Camera-type eye (tissue), 1 donor: ENCODE results near the gene KLHL6. TPM values are rescaled to one million over a fixed set of nuclear protein-coding genes. Genes with fewer than 3 reads are reported as not detected.

ENCODE experiments used
- total RNA-seq: library from RNA; depleted of rRNA; stranded (reverse); fragments of >200 nt; gene quantifications from one replicate; pipeline ENCODE4 v1.2.3, GENCODE V29; 2014

Gene KLHL6, protein sequence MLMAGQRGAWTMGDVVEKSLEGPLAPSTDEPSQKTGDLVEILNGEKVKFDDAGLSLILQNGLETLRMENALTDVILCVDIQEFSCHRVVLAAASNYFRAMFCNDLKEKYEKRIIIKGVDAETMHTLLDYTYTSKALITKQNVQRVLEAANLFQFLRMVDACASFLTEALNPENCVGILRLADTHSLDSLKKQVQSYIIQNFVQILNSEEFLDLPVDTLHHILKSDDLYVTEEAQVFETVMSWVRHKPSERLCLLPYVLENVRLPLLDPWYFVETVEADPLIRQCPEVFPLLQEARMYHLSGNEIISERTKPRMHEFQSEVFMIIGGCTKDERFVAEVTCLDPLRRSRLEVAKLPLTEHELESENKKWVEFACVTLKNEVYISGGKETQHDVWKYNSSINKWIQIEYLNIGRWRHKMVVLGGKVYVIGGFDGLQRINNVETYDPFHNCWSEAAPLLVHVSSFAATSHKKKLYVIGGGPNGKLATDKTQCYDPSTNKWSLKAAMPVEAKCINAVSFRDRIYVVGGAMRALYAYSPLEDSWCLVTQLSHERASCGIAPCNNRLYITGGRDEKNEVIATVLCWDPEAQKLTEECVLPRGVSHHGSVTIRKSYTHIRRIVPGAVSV
- total RNA-seq: 2.5 TPM

DNA sequence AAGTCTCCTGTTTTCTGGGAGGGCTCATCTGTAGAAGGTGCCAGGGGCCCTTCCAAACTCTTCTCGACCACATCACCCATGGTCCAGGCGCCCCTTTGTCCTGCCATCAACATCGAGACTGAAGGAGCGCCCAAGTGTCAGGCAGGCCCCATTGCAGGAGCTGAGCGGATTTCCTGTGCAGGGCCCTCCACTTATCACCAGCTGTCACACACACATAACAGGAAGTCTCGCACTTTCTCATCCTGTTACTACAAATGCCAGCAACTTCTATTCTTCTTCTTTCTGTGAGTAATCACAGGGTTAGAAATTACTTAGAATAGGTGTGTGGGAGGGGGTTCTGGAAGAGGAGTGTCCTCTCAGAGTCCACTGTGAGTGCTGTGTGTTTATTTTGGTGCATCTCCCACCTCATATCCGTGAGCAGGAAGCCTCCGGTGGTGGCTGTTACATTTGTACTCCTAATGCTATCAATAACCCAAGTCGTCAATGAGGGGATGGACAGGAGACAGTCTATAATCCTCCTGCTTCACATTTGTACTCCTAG is at the start of gene KLHL6:
KLHL6 (minus strand) TSS at position 166 of the 541 bp plus-strand sequence; CDS start at position 113, 53 bp downstream.

Other genes with a start within 250 kb of the KLHL6 start
- gene MCF2L2, start 127.1 kb downstream of the KLHL6 start, total RNA-seq: 21.3 TPM
- gene KLHL24, start 79.9 kb upstream of the KLHL6 start, total RNA-seq: 301 TPM
- 72.6 TPM for gene YEATS2, start 142.1 kb upstream of the KLHL6 start, total RNA-seq